Measurements from ENCODE around the gene LRRC14B.

DNA sequence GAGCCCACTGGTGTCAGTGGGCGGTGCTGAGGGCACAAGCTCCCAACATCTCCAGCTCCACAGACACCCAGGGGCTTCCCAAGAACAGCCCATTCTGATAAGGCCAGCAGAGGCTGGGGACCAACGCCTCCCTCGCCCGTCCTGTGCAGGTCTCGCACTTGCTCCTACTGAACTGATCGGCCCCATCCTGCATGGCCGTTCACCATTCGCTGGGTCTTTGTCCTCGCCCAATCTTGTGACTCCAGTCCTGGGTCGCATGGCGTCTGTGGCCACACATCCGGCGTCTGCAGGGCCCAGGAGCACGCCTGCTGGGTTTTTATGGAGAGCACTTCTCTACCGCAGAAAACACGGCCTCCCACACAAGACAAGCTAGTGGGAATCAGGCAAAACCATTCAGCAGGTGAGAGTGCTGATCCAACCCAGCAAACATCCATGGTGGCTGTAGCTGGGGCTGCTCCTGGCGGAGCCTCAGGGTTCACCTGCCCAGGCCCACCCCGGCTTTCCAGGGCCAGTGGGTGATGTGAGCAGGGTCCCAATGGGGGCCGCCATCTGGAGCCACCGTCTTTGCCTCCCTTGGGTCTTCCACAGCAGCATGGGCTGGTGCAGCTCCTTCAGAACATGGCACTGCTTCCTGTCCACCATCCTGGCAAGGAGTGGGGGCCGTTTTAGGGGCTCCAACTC is 7.4 kb downstream of the LRRC14B start:
- TF ChIP-seq, protein P1, sequence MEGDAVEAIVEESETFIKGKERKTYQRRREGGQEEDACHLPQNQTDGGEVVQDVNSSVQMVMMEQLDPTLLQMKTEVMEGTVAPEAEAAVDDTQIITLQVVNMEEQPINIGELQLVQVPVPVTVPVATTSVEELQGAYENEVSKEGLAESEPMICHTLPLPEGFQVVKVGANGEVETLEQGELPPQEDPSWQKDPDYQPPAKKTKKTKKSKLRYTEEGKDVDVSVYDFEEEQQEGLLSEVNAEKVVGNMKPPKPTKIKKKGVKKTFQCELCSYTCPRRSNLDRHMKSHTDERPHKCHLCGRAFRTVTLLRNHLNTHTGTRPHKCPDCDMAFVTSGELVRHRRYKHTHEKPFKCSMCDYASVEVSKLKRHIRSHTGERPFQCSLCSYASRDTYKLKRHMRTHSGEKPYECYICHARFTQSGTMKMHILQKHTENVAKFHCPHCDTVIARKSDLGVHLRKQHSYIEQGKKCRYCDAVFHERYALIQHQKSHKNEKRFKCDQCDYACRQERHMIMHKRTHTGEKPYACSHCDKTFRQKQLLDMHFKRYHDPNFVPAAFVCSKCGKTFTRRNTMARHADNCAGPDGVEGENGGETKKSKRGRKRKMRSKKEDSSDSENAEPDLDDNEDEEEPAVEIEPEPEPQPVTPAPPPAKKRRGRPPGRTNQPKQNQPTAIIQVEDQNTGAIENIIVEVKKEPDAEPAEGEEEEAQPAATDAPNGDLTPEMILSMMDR (IDR thresholded peaks at IDR 0.05; ENCODE audit: insufficient read depth, low read depth, low read length), result no peak
- no peak for TF ChIP-seq EZH2 (IDR thresholded peaks at IDR 0.05; ENCODE audit: insufficient read depth, low read length)
